ENCODE data around the gene CUZD1.

The CUZD1 gene

GRCh38 chr10:122827302-122827701 lies 18.4 kb downstream of the CUZD1 start:
- DNase-seq = no peak
- in situ Hi-C loops (cut with MboI; ENCODE audit: low pct_unique_long_range_greater_than_20kb, low sequenced_read_pairs) = no loop called here

GRCh38 chr10:122822973-122823690 lies 22.5 kb downstream of the CUZD1 start:
- in situ Hi-C loops (cut with MboI; ENCODE audit: low pct_unique_long_range_greater_than_20kb, low sequenced_read_pairs) = no loop called here
- no peak for DNase-seq

DNA sequence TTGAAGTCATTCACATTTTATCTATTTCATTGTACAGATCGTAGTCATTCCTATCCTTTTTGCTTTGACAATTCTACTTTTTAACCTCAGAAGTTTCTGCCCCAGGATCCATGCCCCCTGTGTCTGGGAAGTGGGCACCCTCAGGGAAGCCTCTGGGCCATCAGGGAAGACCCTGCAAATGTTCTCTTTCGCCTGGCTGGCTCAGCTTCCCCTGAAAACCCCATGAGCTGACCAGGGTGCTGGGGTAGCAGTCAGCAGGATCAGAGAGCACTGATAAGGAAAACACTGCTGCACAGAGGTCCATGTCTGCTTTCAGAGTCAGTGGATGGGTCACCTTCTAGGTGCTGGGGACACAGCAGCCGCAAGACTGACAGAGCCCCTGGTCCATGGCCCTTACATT lies 23.8 kb downstream of the CUZD1 start:
- in situ Hi-C loops (cut with MboI; ENCODE audit: low pct_unique_long_range_greater_than_20kb, low sequenced_read_pairs) = no loop called here
- DNase-seq = no peak

- in situ Hi-C loops (cut with MboI; ENCODE audit: low pct_unique_long_range_greater_than_20kb, low sequenced_read_pairs) = no loop called here
- no peak for DNase-seq
Measured at GRCh38 chr10:122815458-122815857, 30.2 kb downstream of the CUZD1 start.

DNA sequence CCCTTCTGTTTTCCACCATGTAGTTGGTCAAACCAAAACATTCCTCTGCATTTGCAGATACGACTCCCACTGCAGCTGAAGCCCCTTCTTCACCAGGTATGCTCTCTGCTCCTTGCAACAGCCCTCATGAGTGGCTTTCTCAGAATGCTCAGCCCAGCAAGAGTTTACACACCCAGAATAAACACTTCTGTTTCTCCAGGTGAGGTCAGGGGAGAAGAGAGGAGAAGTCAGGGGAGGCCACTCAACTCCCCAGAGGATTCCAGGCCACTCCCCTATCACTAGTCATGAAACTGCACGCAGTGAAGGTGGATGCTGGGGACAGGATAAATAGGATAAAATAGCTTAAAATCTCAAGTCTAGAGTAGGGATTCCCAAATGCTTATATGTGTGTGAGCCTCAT lies 31.2 kb downstream of the CUZD1 start:
- DNase-seq = no peak
- in situ Hi-C loops (cut with MboI; ENCODE audit: low pct_unique_long_range_greater_than_20kb, low sequenced_read_pairs) = no loop called here

- no peak for DNase-seq
- in situ Hi-C loops (cut with MboI; ENCODE audit: low pct_unique_long_range_greater_than_20kb, low sequenced_read_pairs) = no loop called here
Measured at GRCh38 chr10:122812751-122813150, 32.9 kb downstream of the CUZD1 start.

DNA sequence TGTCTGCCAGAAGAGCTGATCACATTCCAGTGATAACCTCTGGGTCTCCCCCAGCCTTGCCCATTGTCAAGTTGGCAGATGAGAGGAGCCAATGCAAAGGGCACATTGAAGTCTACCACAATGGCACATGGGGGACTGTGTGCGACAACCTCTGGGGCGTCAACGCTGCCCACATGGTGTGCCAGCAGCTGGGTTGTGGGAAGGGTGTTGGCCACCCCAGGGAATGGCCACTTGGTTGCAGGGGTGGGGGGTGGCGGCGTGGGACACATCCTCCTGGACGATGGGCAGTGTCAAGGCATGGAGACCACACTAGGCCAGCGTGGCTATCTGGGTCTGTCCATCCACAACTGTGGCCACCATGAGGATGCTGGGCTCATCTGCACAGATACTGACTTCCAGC lies 43.4 kb downstream of the CUZD1 start:
- in situ Hi-C loops (cut with MboI; ENCODE audit: low pct_unique_long_range_greater_than_20kb, low sequenced_read_pairs) = no loop called here

GRCh38 chr10:122798704-122799231 lies 46.9 kb downstream of the CUZD1 start:
- DNase-seq = no peak
- in situ Hi-C loops (cut with MboI; ENCODE audit: low pct_unique_long_range_greater_than_20kb, low sequenced_read_pairs) = no loop called here

More for the DNA sequence above, 43.4 kb downstream of the CUZD1 start:
- no peak for DNase-seq

DNA sequence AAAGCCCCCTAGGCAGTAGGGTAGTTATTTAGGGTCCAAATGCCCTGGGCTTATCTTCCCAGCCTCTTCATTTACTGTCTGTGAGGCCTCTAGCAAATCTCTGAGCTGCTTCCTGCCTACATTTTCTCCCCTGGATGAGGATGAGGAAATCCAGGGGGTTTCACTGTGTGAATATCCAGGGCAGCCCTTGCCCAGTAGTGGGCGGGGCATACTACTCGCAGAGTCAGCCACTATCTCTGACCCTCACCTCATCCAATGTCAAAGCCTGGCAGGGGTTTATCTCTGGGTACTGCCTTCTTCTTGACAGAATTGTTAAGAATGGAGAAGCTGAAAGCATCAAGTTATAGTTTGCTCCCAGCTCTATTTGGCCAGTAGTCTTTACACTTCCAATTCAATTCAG lies 48.9 kb downstream of the CUZD1 start:
- in situ Hi-C loops (cut with MboI; ENCODE audit: low pct_unique_long_range_greater_than_20kb, low sequenced_read_pairs) = no loop called here
- DNase-seq = no peak

GRCh38 chr10:122795924-122796323 lies 49.7 kb downstream of the CUZD1 start:
- in situ Hi-C loops (cut with MboI; ENCODE audit: low pct_unique_long_range_greater_than_20kb, low sequenced_read_pairs) = no loop called here
- DNase-seq = no peak

DNA sequence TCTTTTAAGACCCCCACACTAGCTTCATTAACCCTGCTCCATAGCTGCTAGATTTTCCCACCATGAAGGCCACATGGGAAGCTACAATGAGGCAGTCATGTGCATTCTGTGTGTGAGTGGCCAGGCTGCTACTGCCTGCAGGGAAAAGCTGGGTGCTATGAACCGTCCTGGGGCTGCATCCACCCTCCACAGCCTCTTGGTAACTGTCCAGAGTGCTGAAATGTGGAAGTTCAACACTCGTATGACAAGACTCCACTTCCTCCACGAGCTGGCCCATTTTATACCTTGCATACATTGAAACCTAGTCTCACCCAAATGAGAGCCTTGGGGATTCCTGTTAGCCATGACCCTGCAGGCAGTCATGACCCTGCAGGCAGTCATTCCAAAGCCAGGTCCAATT lies 59.4 kb downstream of the CUZD1 start:
- in situ Hi-C loops (cut with MboI; ENCODE audit: low pct_unique_long_range_greater_than_20kb, low sequenced_read_pairs) = no loop called here
- DNase-seq = peak; percentile 24

GRCh38 chr10:122782911-122783310 lies 62.7 kb downstream of the CUZD1 start:
- in situ Hi-C loops (cut with MboI; ENCODE audit: low pct_unique_long_range_greater_than_20kb, low sequenced_read_pairs) = no loop called here
- no peak for DNase-seq
